Dermis blood vessel endothelial cell (primary cell): Measurements from ENCODE around the gene TTC7B. TPM values are rescaled to one million over a fixed set of nuclear protein-coding genes. Genes with fewer than 3 reads are reported as not detected.
"Not testable (repeated sequence)": the region's sequence is repeated elsewhere in the genome, so short reads cannot be mapped to it uniquely, and the experiment has no call there.

ENCODE experiments used
- DNase-seq: peaks from one replicate; pipeline ENCODE4 v3.0.0; 2010
- total RNA-seq: library from RNA; depleted of rRNA; stranded (reverse); fragments of >200 nt; gene quantifications from 2 replicates; pipeline ENCODE4 v1.2.3, GENCODE V29; 2014

TTC7B gene
- total RNA-seq, 1 donor from 2014 or later = 37.1 TPM

GRCh38 chr14:90539496-90539775 is 276.8 kb downstream of the TTC7B start:
- DNase-seq = no peak

GRCh38 chr14:90538716-90539495 is 277.3 kb downstream of the TTC7B start:
- no peak for DNase-seq

GRCh38 chr14:90538095-90538494 is 278.1 kb downstream of the TTC7B start:
- no peak for DNase-seq

- peak; percentile 59 for DNase-seq
Observed at GRCh38 chr14:90536511-90537191, 279.6 kb downstream of the TTC7B start.

GRCh38 chr14:90536092-90536491 is 280.1 kb downstream of the TTC7B start:
- DNase-seq = no peak

- no peak for DNase-seq
Observed at GRCh38 chr14:90535556-90536090, 280.6 kb downstream of the TTC7B start.

GRCh38 chr14:90534838-90535555 is 281.2 kb downstream of the TTC7B start:
- DNase-seq = no peak

GRCh38 chr14:90534091-90534837 is 282.0 kb downstream of the TTC7B start:
- DNase-seq = peak; percentile 39

- no peak for DNase-seq
Observed at GRCh38 chr14:90533591-90534021, 282.6 kb downstream of the TTC7B start.

GRCh38 chr14:90532826-90533525 is 283.3 kb downstream of the TTC7B start:
- DNase-seq = no peak

- DNase-seq = no peak
Observed at GRCh38 chr14:90531497-90531896, 284.7 kb downstream of the TTC7B start.

- no peak for DNase-seq
Observed at GRCh38 chr14:90530523-90530922, 285.7 kb downstream of the TTC7B start.

- DNase-seq = no peak
Observed at GRCh38 chr14:90527978-90528377, 288.3 kb downstream of the TTC7B start.

GRCh38 chr14:90526536-90526935 is 289.7 kb downstream of the TTC7B start:
- not testable (repeated sequence) for DNase-seq

GRCh38 chr14:90525353-90526028 is 290.7 kb downstream of the TTC7B start:
- not testable (repeated sequence) for DNase-seq

- DNase-seq = no peak
Observed at GRCh38 chr14:90523961-90524875, 292.0 kb downstream of the TTC7B start.

- no peak for DNase-seq
Observed at GRCh38 chr14:90523544-90523943, 292.7 kb downstream of the TTC7B start.

- DNase-seq = peak; percentile 41
Observed at GRCh38 chr14:90522571-90523191, 293.5 kb downstream of the TTC7B start.

GRCh38 chr14:90521930-90522483 is 294.2 kb downstream of the TTC7B start:
- DNase-seq = no peak
